Hematopoietic multipotent progenitor cell (in vitro differentiated cells): Measurements from ENCODE around the gene FRMD4A. TPM values are rescaled to one million over a fixed set of nuclear protein-coding genes. Genes with fewer than 3 reads are reported as not detected.

ENCODE experiments used
- DNase-seq, 3 donors: peaks; one replicate each; pipeline ENCODE4 v3.0.0-alpha.2; 2011 to 2015; ENCODE audit warnings: low read depth in 2 of 3, low spot score in 2 of 3
- total RNA-seq: library from RNA; depleted of rRNA; stranded (reverse); fragments of >200 nt; gene quantifications from one replicate; pipeline ENCODE4 v1.2.3, GENCODE V29; 2012

FRMD4A gene
- total RNA-seq, 1 donor, result 0.54 TPM

- DNase-seq, result no peak
These were observed 660.4 kb downstream of the FRMD4A start for GRCh38 chr10:13670311-13670710.

- no peak for DNase-seq
These were observed 660.8 kb downstream of the FRMD4A start for GRCh38 chr10:13669901-13670300.

GRCh38 chr10:13669182-13669855 lies 661.4 kb downstream of the FRMD4A start:
- DNase-seq, result no peak

- DNase-seq, result no peak
These were observed 662.6 kb downstream of the FRMD4A start for GRCh38 chr10:13668126-13668525.

GRCh38 chr10:13665516-13666262 lies 665.0 kb downstream of the FRMD4A start:
- DNase-seq, result no peak

GRCh38 chr10:13661256-13661655 lies 669.5 kb downstream of the FRMD4A start:
- no peak for DNase-seq

GRCh38 chr10:13660551-13660920 lies 670.2 kb downstream of the FRMD4A start:
- no peak for DNase-seq

GRCh38 chr10:13659887-13660550 lies 670.7 kb downstream of the FRMD4A start:
- DNase-seq, result peak; percentile 49 to 74 (median 58)

- DNase-seq, result peak in 1 of 3 donors; percentile 3
These were observed 671.6 kb downstream of the FRMD4A start for GRCh38 chr10:13658871-13659685.

GRCh38 chr10:13658264-13658663 lies 672.5 kb downstream of the FRMD4A start:
- DNase-seq, result peak in 2 of 3 donors; percentile 32 to 44

- DNase-seq, result no peak
These were observed 673.5 kb downstream of the FRMD4A start for GRCh38 chr10:13657101-13657680.

GRCh38 chr10:13656337-13657100 lies 674.2 kb downstream of the FRMD4A start:
- DNase-seq, result no peak

GRCh38 chr10:13654846-13655245 lies 675.9 kb downstream of the FRMD4A start:
- no peak for DNase-seq

- no peak for DNase-seq
These were observed 676.5 kb downstream of the FRMD4A start for GRCh38 chr10:13654118-13654830.

- DNase-seq, result no peak
These were observed 677.9 kb downstream of the FRMD4A start for GRCh38 chr10:13652860-13653259.

- DNase-seq, result no peak
These were observed 678.6 kb downstream of the FRMD4A start for GRCh38 chr10:13651969-13652720.

- DNase-seq, result no peak
These were observed 679.8 kb downstream of the FRMD4A start for GRCh38 chr10:13650961-13651360.

GRCh38 chr10:13649844-13650520 lies 680.7 kb downstream of the FRMD4A start:
- no peak for DNase-seq
